GM12872 (cell line): Measurements from ENCODE around the gene BCAP29.

Experiments used
- CTCF ChIP-seq: IDR thresholded peaks from 3 replicates; pipeline ENCODE4 v1.5.1; 2011; ENCODE audit warnings: low read depth, mild to moderate bottlenecking, low read length, moderate library complexity; ENCODE audit not compliant: insufficient read depth

The BCAP29 gene

GRCh38 chr7:107570298-107570697, 9.7 kb upstream of the BCAP29 start:
- no peak for TF ChIP-seq CTCF

- no peak for TF ChIP-seq CTCF
These were observed 6.5 kb upstream of the BCAP29 start for GRCh38 chr7:107573537-107573936.

GRCh38 chr7:107579554-107579884, 527 bp upstream of the BCAP29 start:
- TF ChIP-seq CTCF, result no peak

- TF ChIP-seq CTCF, result no peak
These were observed 804 bp downstream of the BCAP29 start for GRCh38 chr7:107580716-107581383.

- no peak for TF ChIP-seq CTCF
These were observed 1.5 kb downstream of the BCAP29 start for GRCh38 chr7:107581387-107582013.

- no peak for TF ChIP-seq CTCF
These were observed 2.8 kb downstream of the BCAP29 start for GRCh38 chr7:107582875-107583274.

- TF ChIP-seq CTCF, result no peak
These were observed 4.7 kb downstream of the BCAP29 start for GRCh38 chr7:107584716-107585115.
